GM12878 (cell line): Measurements from ENCODE around the gene FOXD4. TPM values are rescaled to one million over a fixed set of nuclear protein-coding genes. Genes with fewer than 3 reads are reported as not detected.
"Not testable (repeated sequence)": the region's sequence is repeated elsewhere in the genome, so short reads cannot be mapped to it uniquely, and the experiment has no call there.

Experiments
- ATAC-seq: fragments of 200-7000 bp; cut with Tn5 transposase; 3 replicates; pipeline ENCODE4 v1.9.1; 2020; ENCODE audit warnings: mild to moderate bottlenecking, moderate library complexity
- BruUV-seq: library from RNA; stranded (reverse); fragments of 400-500 nt; replicated peaks from 2 replicates; lab custom pipeline; 2021; lab: Mats Ljungman, UMichigan
- CTCF ChIA-PET: fragments of 300-600 bp; sonication (Branson Sonifier 250); formaldehyde crosslinking; extraction: SDS; loops from one replicate; lab custom pipeline; 2021; ENCODE audit warnings: inconsistent platforms; lab: Yijun Ruan, JAX
- POLR2A ChIA-PET: fragments of 350-600 bp; formaldehyde crosslinking; extraction: SDS; loops from one replicate; lab custom pipeline; 2021; ENCODE audit warnings: inconsistent platforms; lab: Charles Lee
- RAD21 ChIA-PET: fragments of 300-600 bp; sonication (Branson Sonifier 250); formaldehyde crosslinking; loops from one replicate; lab custom pipeline; 2023; ENCODE audit warnings: antibody characterized with exemption; ENCODE audit not compliant: unreplicated experiment; lab: Charles Lee
- SMC1A ChIA-PET: fragments of 300-600 bp; sonication (Branson Sonifier 250); formaldehyde crosslinking; loops from one replicate; lab custom pipeline; 2023; ENCODE audit not compliant: unreplicated experiment, uncharacterized antibody; lab: Charles Lee
- DNase-seq: peaks from one replicate; pipeline ENCODE4 v3.0.0-alpha.2; 2011; ENCODE audit warnings: low read depth, low spot score
- FAIRE-seq: peaks from 3 replicates; lab custom pipeline; 2011; peaks lifted over from hg19 to GRCh38; lab: Jason Lieb, UNC
- H2AFZ ChIP-seq: 2 replicates; pipeline ENCODE4 v1.6.0; 2011; ENCODE audit warnings: low read depth, low read length, control low read depth; ENCODE audit not compliant: control insufficient read depth
- H3K27ac ChIP-seq: 2 replicates; pipeline ENCODE4 v1.5.1; 2011; ENCODE audit warnings: control low read depth; ENCODE audit not compliant: control insufficient read depth, insufficient read depth
- H3K27me3 ChIP-seq, 2 experiments: replicated peaks in 1 of 2; 2 replicates each; pipeline versions ENCODE4 v1.6.0 to v1.6.1; 2011; ENCODE audit warnings: low read length in 1 of 2; ENCODE audit not compliant: control insufficient read depth in 2 of 2, insufficient read depth in 2 of 2
- H3K36me3 ChIP-seq, 2 experiments: 2 replicates each; pipeline ENCODE4 v1.5.1; 2011; ENCODE audit warnings: low read length in 1 of 2; ENCODE audit not compliant: control insufficient read depth in 2 of 2, insufficient read depth in 2 of 2
- H3K4me1 ChIP-seq: 2 replicates; pipeline ENCODE4 v1.6.1; 2011; ENCODE audit warnings: mild to moderate bottlenecking, low read length, moderate library complexity, mixed read lengths; ENCODE audit not compliant: control insufficient read depth, insufficient read depth
- H3K4me2 ChIP-seq: 2 replicates; pipeline ENCODE4 v1.6.0; 2011; ENCODE audit warnings: control low read depth; ENCODE audit not compliant: control insufficient read depth, insufficient read depth
- H3K4me3 ChIP-seq: fragments of 200-600 bp; sonication (generic); 2 replicates; pipeline ENCODE4 v1.5.1; 2016
- H3K79me2 ChIP-seq: 2 replicates; pipeline ENCODE4 v1.6.0; 2011; ENCODE audit warnings: low read length; ENCODE audit not compliant: control insufficient read depth, insufficient read depth
- H3K9ac ChIP-seq: 2 replicates; pipeline ENCODE4 v1.8.0; 2011; ENCODE audit warnings: low read length, control low read depth, mixed read lengths; ENCODE audit not compliant: control insufficient read depth, insufficient read depth
- H3K9me3 ChIP-seq: replicated peaks from 3 replicates; pipeline ENCODE4 v1.5.1; 2011; ENCODE audit warnings: mild to moderate bottlenecking, low read length; ENCODE audit not compliant: control insufficient read depth, insufficient read depth
- H4K20me1 ChIP-seq: 2 replicates; pipeline ENCODE4 v1.6.0; 2011; ENCODE audit not compliant: control insufficient read depth, insufficient read depth
- SUZ12 ChIP-seq: fragments of 200-600 bp; sonication (generic); IDR thresholded peaks from one replicate; pipeline ENCODE4 v1.6.1; 2018; ENCODE audit warnings: antibody characterized with exemption, mild to moderate bottlenecking; ENCODE audit not compliant: unreplicated experiment
- WGBS: methylation state at CpG from one replicate; pipeline ENCODE4 v1.1.6; 2016; ENCODE audit warnings: low lambda C conversion rate; ENCODE audit not compliant: insufficient replicate concordance, insufficient coverage; ENCODE audit errors: missing lambda C conversion rate; 5-methylcytosine and 5-hydroxymethylcytosine counted together
- in situ Hi-C: fragments of 300-500 bp; cut with MboI; formaldehyde crosslinking; loops from 9 replicates; pipeline ENCODE4 v1.14.3; 2018; ENCODE audit warnings: mixed read lengths
- intact Hi-C: fragments of 100-400 bp; cut with micrococcal nuclease; formaldehyde crosslinking; loops from one replicate; pipeline ENCODE4 v1.14.2; 2022; ENCODE audit not compliant: unreplicated experiment
- polyA plus RNA-seq, 11 experiments: library from polyadenylated mRNA; depleted of rRNA in 4 of 11; unstranded in 6 of 11; stranded (reverse) in 5 of 11; fragments of >200 nt; fragmentation: Nextera tagmentation in 4 of 11; fragmentation: Illumina TruSeq in 1 of 11; extraction: Ambion mirVana in 4 of 11; extraction: Trizol in 1 of 11; gene quantifications; 1 replicate in 1 of 11; 2 replicates in 10 of 11; pipeline versions ENCODE4 v1.2.1 to v1.2.3, GENCODE V29; 2011 to 2016; ENCODE audit warnings: inconsistent platforms in 2 of 11, missing spikeins in 2 of 11, low read depth in 1 of 11
- total RNA-seq, 4 experiments: library from RNA; depleted of rRNA in 3 of 4; stranded (reverse); fragments of >200 nt in 3 of 4; fragmentation: Illumina TruSeq in 1 of 4; extraction: Trizol in 1 of 4; gene quantifications; 2 replicates each; pipeline versions ENCODE4 v1.2.1 to v1.2.3, GENCODE V29; 2013 to 2021

FOXD4 gene
- total and polyA plus RNA-seq, 10 of the 15 experiments (the other 5 are each of a cell fraction or from before 2014, with no cell fraction given) = 0.09 to 0.34 (median 0.20) TPM; not detected in 4

DNA sequence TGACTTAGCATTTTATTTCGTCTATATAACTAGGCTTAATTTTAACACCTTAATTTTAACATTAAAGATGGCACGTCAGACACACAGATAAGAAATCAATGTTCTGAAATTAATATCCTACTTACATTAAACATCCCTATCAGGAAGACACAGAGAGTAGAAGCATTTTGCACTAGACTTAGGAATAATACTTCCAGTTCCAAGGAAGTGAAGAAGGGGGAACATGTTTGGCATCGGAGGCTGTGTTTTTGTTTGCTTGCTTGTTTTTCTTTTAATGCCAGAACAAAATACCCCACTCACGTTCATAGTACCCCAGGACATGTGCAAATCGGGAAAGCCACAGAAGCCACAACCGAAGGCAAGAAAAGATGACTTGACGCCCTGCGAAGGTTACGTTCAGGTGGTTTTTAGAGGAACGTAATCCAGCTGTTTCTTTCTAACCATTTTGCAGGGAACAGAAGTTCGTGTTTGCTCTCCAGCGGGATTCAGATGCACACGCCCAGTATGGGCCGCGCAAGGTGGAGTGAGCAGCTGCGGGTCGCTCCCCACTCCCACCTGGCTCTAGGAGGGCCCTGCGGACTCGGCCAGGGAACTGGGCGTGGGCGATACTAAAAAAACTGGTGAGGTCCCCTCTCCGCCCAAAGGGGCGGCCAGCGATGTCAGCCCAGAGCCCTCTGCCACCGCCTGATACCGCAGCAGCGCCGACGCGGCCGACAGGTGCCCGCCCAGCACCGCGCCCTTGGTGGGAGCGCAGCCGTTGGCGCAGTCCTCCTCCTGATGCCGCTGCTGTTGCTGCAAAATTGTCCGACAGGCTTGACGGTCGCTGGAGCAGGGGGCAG lies 1.8 kb downstream of the FOXD4 start:
- FAIRE-seq = not testable (repeated sequence)
- TF ChIP-seq SUZ12 = peak; percentile 89
- TF ChIP-seq, all 136 proteins: peak for 1; not testable (repeated sequence) for 135
- H2AFZ ChIP-seq, intact Hi-C loops, ATAC-seq, POLR2A ChIA-PET, BruUV-seq, SMC1A ChIA-PET, DNase-seq, H3K4me3 ChIP-seq, H3K36me3 ChIP-seq, H3K9me3 ChIP-seq, H3K79me2 ChIP-seq, in situ Hi-C loops, RAD21 ChIA-PET, H3K27me3 ChIP-seq, H4K20me1 ChIP-seq, H3K4me1 ChIP-seq, H3K9ac ChIP-seq, H3K27ac ChIP-seq, CTCF ChIA-PET: not testable (repeated sequence)
- WGBS = 18% methylated on average over 38 of the region's 41 CpGs
- H3K4me2 ChIP-seq = peak overlapping the region; percentile 42

DNA sequence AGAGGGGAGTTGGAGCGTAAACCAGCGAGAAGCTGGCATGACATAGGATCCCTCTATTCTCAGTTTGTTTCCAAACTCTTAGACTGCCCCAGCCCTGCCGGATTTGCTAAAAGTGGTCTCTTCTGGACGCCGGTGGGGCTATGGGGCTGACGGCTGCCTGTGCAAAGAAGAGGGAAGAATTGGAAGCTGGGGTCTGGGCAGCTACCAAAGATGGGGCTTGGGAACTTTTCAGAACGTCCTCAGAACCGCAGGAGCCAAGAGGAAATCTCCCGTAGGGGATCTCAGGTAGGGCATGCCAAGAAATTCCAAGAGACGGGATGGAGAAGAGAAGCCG lies 3.1 kb downstream of the FOXD4 start:
- H3K4me1 ChIP-seq, H4K20me1 ChIP-seq, H2AFZ ChIP-seq, H3K36me3 ChIP-seq, H3K9me3 ChIP-seq, DNase-seq, intact Hi-C loops, H3K4me3 ChIP-seq, CTCF ChIA-PET, H3K79me2 ChIP-seq, BruUV-seq, H3K9ac ChIP-seq, POLR2A ChIA-PET, RAD21 ChIA-PET, H3K27ac ChIP-seq, H3K27me3 ChIP-seq, in situ Hi-C loops, FAIRE-seq, SMC1A ChIA-PET: not testable (repeated sequence)
- WGBS = 13% methylated on average over 10 of the region's 11 CpGs
- peak; percentile 5; the same call in 2 of the 3 replicates for ATAC-seq
- peak overlapping the region; percentile 60; the same call in 1 of the 2 replicates for H3K4me2 ChIP-seq
